Measurements from ENCODE around the gene ING5. TPM values are rescaled to one million over a fixed set of nuclear protein-coding genes. Genes with fewer than 3 reads are reported as not detected.

ING5 gene
- total RNA-seq, 1 donor from 2014 or later = 48.8 TPM

DNA sequence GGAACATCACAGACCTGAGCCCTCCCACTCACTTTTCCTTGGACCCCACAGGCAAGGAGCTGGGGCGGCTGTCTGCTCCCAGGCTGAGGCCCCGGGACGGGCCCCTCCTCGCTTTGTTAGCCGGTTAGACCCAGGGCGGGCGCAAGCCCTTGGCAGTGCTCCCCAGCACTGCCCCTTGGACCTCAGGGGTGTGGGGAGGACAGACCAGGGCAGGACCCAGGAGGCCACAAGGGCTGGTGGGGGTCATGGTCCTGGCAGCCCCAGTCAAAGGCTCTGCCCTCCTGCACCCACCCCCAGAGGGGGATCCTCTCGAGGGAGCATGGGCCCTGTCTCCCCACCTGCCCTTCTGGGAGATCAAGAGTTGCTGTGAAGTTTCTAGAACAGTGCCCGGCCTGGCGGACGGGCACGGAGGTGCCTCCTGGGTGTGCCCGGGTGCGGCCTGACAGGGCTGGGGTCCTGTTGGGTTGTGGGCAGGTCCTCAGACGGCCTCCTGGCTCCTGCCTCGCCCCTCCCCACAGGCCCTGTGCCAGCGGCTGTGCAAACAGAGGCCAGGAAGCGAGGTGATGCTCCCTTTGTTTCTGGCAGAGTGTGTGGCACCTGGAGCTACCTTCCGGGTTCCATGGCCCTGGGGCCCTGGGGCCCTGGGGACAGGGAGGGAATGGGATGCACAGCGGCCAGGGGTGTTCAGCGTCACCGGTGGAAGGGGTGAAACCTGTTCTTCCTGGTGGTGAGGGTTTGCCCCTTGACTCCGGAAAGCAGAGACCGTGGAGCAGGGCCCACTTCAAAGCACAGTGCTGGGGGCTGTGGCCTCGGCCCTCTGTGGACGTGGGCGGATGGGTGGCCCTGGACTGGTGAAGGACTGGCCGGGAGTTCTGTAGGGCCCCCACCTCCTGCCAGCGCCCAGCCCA, 71.9 kb downstream of the ING5 start:
- TF ChIP-seq, protein P1, sequence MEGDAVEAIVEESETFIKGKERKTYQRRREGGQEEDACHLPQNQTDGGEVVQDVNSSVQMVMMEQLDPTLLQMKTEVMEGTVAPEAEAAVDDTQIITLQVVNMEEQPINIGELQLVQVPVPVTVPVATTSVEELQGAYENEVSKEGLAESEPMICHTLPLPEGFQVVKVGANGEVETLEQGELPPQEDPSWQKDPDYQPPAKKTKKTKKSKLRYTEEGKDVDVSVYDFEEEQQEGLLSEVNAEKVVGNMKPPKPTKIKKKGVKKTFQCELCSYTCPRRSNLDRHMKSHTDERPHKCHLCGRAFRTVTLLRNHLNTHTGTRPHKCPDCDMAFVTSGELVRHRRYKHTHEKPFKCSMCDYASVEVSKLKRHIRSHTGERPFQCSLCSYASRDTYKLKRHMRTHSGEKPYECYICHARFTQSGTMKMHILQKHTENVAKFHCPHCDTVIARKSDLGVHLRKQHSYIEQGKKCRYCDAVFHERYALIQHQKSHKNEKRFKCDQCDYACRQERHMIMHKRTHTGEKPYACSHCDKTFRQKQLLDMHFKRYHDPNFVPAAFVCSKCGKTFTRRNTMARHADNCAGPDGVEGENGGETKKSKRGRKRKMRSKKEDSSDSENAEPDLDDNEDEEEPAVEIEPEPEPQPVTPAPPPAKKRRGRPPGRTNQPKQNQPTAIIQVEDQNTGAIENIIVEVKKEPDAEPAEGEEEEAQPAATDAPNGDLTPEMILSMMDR (conservative IDR thresholded peaks at IDR 0.05) = no peak
- Mint-ChIP-seq H3K36me3 (no peaks in the 10 kb centered on the region), H3K4me1 (ENCODE audit: unreplicated experiment) (peaks cover 15% of the 10 kb centered on the region), H3K27ac (no peak overlapping the region), H3K9me3 (no peaks in the 10 kb centered on the region), H3K27me3 (no peaks in the 10 kb centered on the region), H3K4me3 (no peak overlapping the region)
- DNase-seq (ENCODE audit: extremely low spot score, unreplicated experiment) = peak; percentile 66

DNA sequence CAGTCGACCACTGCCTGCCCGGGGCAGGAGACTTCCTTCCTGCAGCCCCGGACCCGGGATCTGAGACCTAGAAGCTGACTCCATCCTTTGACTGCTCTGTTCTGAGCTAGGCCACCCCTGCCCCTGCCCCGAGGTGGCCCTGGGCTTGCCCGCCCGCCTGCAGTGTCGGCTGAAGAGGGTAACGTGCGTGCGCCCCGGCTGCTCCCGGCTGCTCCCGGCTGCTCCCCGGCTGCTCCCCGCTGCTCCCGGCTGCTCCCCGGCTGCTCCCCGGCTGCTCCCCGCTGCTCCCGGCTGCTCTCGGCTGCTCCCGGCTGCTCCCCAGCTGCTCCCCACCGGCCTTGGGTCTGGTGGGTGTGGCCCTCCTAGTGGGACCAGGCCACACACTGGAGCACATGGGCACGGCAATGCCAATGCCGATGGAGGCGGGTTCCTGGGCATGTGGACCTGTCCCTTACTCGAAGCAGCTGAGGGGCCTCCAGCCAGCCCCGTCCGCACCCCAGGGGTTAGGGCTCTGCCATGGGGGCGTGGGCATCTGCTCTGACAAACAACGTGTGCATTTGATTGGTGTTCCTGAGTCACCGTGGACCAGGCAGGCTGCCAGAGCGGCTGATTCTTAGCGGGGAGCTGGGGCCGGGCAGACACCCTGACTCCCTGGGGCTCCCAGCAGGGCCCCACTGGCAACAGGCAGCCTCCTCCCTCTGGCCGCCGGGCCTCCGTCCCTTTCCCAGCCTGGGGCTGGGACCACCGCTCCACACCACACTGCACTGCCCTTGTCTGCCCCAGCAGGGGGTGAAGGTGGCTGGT, 72.8 kb downstream of the ING5 start:
- H3K27ac Mint-ChIP-seq = no peak overlapping the region
- no peak overlapping the region for H3K4me3 Mint-ChIP-seq
- peaks cover 15% of the 10 kb centered on the region for H3K4me1 Mint-ChIP-seq (ENCODE audit: unreplicated experiment)
- H3K36me3 Mint-ChIP-seq = no peaks in the 10 kb centered on the region
- TF ChIP-seq, protein P1 (conservative IDR thresholded peaks at IDR 0.05) = no peak
- H3K9me3 Mint-ChIP-seq = no peaks in the 10 kb centered on the region
- DNase-seq (ENCODE audit: extremely low spot score, unreplicated experiment) = peak; percentile 65
- H3K27me3 Mint-ChIP-seq = no peaks in the 10 kb centered on the region

DNA sequence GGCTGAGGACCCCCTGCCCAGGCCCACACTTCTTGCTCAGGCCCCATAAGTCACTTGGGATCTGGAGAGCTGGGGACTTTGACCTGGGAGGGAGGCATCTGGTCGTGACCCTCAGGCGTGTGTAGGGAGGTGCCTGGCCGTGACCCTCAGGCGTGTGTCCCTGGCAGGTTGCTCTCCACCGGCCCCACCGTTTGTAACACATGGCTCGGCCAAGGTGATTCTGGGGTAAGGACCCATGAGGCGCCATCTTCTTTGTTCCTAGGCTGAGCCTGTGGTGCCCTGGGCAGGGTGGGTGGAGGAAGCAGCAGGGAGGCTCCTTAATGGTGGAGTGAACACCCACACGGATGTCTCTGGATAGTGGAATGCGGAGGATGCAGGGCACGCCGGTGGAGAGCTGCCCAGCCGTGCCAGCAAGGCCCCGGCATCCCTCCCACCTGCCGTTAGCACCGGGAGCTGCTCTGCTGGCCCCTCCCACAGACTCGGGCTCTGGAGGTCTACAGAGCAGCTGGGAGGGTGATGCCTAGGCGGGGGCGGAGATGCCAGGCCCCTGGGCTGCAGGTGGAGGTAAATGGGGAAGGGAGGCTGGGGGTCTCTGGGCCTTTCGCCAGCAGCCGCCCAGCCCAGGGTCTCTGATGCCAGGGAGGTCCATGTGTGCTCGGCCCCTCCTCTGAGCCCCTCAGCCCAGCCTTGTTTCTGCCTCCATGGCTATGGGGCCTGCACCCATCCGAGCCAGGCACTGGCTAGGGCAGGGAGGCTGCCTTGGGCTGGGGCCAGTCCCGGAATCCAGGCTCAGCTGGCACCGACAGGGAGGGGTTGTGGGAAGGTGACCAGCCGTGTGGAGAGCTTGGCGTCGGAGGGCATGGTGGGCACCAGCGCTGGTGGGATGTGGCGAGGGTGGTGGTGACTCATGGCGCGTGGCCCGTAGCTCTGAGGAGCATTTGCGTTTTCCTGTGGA, 73.7 kb downstream of the ING5 start:
- Mint-ChIP-seq H3K36me3 (no peaks in the 10 kb centered on the region), H3K27me3 (no peaks in the 10 kb centered on the region), H3K9me3 (no peaks in the 10 kb centered on the region), H3K27ac (no peak overlapping the region), H3K4me3 (no peak overlapping the region), H3K4me1 (ENCODE audit: unreplicated experiment) (peaks cover 15% of the 10 kb centered on the region)
- TF ChIP-seq, protein P1 (conservative IDR thresholded peaks at IDR 0.05) = no peak
- DNase-seq (ENCODE audit: extremely low spot score, unreplicated experiment) = no peak

DNA sequence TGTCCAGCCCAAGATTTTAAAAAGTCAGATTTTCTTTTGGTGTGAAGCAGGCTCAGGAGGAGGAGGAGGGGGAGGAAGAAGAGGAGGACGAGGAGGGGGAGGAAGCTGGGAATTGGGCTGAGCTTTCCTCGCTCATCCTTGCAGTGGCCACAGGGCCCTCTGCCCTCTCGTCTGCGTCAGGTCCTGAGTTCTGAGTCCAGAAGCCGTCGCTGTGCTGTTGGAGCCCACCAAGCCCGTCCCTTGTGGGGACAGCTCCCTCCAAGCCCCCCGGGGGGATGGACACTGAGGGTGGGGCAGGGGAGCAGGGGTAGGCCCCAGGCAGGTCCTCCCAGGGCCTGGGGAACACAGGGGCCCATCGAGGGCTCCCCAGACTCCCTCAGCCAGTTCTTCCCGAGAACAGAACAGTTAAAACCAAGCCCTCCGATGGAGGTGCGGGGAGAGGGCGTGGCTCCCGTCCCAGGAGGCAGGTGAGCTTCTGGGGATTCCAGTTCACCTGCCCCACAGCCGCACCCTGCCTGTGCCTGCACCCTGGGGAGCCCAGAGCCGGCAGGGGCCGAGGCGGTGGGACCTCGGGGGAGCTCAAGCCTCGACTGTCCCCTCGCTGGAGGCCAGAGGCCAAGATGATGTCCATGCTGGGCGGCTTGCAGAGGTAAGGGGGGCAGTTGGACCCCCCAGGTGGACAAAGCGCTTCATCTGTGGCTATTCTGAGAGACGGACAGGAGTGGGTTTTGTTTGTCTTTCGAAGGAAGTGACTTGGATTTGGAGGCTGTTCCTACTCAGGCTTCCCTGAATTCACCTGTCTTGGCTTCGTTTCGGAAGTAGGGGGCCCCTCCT, 74.7 kb downstream of the ING5 start, which contains the start of gene GAL3ST2:
TSS of gene GAL3ST2 (plus strand) at position 487 of the 834 bp plus-strand sequence. CDS start at position 621, 134 bp downstream.
- Mint-ChIP-seq H3K9me3 (no peaks in the 10 kb centered on the region), H3K27ac (no peak within 1 kb of the TSS), H3K27me3 (no peaks in the 10 kb centered on the region), H3K4me3 (no peak within 1 kb of the TSS), H3K36me3 (no peaks in the 10 kb centered on the region), H3K4me1 (ENCODE audit: unreplicated experiment) (peaks cover 15% of the 10 kb centered on the region)
- DNase-seq (ENCODE audit: extremely low spot score, unreplicated experiment) = peak; percentile 64
- TF ChIP-seq, protein P1 (conservative IDR thresholded peaks at IDR 0.05) = no peak

Measured in type B pancreatic cell (in vitro differentiated cells).